Stimulated activated CD8-positive, alpha-beta memory T cell treated with anti-CD3 and anti-CD28 coated beads, Interleukin-4, amount 100 ng/mL, for 48 hours (primary cell): Measurements from ENCODE around the gene KDM4C.
"Not testable (repeated sequence)": the region's sequence is repeated elsewhere in the genome, so short reads cannot be mapped to it uniquely, and the experiment has no call there.

Experiments
- DNase-seq: peaks from one replicate; pipeline ENCODE4 v3.0.0-alpha.2; 2020

The KDM4C gene

DNA sequence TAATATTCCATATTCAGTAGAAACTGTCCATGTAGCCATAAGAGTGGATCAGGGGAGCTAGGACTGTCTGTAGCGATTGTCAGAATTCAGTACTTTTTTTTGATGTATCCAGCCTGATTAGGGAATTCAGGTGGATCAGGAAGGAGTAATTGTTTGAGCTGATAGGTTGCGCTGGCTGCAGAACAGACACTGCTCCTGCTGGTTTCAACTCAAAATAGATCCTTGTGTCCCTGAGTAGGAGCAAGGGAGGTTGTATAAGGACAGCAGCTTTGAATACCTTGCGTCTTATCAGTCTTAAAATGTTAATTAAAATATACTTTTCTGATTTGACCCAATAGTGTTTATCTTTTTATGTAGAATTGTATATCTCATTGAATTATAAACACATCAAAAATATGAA is 229.6 kb downstream of the KDM4C start:
- DNase-seq = no peak

DNA sequence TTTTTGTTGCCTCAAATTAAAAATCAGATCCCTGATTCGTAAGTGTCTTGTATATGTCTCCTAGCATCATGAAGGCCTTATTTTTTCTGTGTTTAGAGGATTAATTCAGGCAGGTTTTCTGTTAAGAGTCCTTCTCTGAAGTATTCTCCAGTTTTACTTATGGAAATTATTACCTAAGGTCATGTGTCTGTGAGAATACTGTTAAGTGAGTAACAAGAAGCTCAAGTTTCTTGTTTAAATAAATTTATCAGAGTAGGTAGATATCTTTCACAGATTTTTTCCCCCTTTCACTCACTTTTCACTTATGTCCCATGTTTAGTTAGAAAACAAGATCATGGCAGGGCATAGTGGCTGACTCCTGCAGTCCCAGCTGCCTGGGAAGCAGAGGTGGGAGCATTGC is 233.6 kb downstream of the KDM4C start:
- DNase-seq = no peak

DNA sequence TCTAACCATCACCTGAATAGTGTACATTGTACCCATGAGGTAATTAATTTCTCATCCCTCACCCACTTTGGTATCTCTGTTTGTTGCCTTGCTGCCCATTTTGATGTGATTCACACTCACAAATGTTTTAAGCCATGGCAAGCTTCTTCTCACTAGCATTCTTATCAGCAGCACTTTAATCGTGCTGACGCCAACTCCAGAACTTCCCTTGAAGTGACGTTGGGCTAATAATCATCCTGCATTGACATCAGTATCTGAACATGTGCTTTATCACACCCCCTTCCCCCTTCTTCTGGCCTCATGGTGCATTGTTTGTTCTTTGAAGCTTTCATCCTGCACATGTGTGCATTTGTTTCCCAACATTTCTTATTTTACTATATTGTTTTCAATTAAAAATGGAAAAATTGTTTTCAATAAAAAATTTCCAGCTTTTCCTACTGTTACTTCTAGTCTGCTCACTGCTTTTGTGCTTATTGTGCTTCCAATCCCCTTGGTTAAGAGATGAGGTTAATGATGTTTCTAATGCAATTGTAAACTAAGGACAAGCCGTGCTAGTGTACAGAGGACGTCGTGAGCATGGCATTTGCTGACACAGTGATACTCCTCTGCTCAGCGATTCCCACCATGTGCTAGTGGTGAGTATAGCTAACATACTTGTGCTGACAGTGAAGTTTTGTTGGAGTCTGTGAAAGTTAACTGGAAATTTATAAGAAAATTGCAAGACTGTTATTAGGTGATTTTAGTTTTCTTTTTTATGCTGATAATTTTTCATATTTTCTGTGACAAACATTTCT is 238.5 kb downstream of the KDM4C start:
- no peak for DNase-seq

DNA sequence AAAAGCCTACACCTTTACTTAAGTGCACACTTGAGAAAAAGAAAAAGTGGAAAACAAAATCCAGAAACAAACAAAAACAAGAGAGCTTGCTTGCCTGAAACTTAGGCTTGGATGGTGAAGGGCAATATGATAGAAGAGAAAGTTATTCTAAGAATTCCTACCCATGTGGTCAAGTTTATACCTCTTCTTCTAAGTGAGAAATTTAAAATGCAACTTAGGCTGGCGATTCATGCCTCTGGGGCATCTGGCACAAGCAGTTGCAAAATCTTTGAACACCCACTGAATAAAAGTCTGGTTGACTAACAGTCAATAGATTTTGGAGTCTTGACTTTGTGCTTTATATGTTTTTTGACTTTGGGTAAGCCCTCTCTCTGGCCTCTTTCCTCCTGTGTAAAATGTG is 239.6 kb downstream of the KDM4C start:
- DNase-seq = no peak

DNA sequence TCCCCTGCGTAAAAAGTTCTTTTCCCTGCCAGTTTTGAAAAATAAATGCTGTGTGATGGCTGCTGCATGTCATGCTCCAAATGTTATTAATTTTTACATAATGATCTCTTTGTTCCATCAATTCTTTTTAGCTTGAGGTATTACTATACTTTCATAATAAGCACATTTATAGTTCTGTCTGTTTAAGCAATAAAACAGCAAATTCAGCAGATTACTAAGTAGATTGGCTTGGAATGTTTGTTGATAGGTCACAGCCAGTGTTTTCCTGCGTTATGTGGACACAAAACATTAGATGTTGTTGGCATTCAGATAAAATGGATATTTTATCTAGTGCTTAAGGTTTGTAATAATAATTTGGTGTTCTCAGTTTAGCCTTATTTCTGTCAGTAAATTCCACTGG is 242.0 kb downstream of the KDM4C start:
- no peak for DNase-seq

DNA sequence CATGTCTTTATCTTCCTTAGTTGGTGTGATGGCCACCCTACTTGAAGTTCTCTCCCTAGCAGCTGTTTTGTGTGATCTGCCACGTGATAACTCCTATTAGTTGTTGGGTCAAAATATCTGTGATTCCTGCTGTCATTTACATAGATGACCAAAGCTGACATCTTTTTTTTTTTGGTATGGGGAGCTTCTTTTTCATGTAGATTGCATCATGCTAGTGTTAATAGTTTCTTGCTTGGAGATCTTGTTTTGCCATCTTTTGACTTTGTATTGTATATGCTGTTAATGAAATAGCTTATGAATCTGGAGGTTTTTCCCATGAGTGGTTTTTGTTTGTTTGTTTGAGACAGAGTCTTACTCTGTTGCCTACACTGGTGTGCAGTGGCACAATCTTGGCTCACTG is 243.8 kb downstream of the KDM4C start:
- DNase-seq = no peak

DNA sequence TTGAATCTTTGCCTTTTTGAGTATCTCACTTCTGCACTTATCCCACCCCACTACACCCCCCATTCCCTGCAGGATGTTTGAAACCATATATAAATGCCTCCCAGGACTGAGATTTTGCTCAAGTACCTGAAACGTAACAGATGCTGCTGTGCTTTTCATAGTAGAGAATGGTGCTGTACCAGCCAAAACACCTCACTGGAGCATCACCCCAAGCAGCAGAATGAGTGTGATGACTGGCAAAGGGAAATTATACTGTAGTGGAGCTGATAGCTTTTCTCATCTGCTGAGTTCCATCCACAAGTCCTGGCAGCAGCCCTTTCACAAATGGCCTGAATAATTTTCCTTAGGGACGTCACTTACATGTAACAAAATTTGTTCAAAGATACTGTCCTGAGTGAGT is 246.1 kb downstream of the KDM4C start:
- DNase-seq = no peak

DNA sequence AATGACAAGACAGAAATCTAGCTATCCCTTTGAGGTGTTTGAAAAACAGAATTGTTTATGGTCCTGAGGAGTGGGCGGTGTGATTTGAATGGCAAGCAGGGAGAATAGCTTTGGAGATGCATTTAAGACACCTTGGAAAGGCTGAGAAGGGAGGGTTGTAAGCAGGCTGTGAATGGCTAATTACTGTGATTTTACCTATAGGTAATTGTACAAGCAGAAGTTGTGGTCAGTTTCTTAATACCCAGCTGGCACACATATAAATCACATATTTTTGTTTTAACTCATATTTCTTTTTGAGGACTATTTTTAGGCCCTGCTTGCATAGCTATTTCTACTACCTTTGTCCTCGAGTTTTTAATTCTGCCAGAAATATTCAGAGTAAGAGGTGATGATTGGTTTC is 248.6 kb downstream of the KDM4C start:
- no peak for DNase-seq

DNA sequence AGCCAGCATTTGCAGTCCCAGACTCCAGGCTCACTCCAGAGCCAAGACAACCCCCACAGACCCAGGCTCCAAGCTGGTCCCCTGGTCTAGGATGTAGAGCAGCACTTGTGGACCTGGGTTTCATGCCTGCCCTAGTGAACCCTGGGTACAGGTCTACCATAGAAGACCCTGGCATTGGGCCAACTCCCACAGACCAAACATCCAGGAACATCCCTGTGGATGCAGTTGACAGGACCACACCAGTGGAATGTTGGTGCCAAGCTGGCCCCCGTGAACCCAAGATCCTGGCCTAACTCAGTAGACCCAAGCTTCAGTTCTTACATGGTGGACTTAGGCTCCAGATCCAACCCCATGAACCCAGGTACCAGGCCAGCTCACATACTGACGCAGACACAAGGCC is 250.6 kb downstream of the KDM4C start:
- DNase-seq = no peak

DNA sequence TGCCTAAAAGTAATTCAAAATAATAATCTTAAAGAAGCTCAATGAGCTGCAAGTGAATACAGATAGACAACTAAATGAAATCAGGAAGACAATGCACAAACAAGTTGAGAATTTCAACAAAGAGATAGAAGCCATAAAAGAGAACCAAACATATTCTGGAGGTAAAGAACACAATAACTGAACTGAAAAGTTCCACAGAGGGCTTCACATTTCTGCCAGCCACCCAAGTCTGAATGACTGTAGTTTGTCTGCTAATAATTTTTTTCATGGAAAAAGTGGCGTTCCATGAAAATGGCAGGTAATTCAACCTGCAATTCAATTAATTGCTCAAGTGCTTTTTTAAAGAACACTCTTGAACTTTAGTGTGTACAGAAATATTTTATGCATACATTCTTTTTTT is 251.3 kb downstream of the KDM4C start:
- DNase-seq = no peak

DNA sequence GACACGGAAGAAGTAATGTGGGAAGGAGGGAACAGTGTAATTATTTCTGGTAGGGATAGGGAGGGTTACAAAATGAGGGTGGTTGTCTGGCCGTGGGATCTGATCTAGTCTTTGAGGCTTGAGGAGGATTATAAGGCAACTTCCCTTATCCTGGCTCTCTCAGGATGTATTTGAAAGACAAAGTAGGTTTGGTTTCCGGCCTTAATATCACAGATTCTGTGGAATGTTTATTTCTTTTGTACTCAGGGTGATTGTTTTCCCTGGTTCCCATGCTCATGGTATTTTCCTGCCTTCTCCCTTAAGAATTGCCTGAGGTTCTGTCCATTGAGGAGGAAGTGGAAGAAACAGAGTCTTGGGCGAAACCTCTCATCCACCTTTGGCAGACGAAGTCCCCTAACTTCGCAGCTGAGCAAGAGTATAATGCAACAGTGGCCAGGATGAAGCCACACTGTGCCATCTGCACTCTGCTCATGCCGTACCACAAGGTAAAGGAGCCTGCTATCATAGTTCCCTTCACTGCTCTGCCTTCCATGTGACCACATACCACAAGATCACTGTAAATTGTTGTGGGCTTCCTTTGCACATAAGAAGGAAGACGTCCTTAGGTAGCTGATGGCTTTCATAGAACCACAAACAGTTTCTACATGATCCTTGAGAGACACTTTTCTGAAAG is 253.8 kb downstream of the KDM4C start:
- no peak for DNase-seq

DNA sequence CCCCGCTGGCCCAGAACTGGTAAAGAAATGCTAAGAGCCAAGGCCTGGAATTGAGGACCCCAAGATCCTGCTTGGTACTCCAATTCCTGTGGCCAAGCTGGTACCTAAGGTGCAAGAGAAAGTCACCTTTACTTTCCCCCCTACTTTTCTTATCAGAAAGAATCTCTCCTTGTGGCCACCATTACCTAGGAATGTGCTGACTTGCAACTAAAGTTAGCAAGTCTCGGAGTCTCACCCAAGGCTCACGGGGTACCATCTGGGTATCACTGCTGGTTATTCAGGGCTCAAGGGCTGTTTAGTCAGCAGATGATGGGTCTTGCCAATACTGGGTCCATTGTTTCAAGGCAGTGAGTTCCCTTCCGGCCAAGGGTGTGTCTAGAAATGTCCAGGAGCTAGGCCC is 270.2 kb downstream of the KDM4C start:
- no peak for DNase-seq

DNA sequence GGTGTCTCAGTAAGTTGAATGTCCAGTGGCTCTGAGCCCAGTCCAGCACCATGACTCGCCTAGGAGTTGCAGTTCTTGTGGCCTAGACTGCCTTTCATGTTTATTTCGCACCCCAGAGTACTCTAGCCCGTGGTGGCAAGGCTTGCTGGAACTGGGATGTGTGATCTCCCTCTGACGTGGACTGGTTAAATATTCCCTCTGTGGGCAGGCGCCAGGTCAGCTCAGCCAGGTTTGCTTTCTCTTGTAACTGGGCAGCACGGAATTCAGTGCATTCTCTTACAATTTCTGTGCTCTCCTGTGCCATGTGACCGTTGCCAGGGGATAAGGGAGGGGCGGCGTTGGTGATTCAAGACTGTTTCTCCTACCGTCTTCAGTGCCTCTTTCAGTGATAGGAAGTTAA is 270.8 kb downstream of the KDM4C start:
- DNase-seq = no peak

DNA sequence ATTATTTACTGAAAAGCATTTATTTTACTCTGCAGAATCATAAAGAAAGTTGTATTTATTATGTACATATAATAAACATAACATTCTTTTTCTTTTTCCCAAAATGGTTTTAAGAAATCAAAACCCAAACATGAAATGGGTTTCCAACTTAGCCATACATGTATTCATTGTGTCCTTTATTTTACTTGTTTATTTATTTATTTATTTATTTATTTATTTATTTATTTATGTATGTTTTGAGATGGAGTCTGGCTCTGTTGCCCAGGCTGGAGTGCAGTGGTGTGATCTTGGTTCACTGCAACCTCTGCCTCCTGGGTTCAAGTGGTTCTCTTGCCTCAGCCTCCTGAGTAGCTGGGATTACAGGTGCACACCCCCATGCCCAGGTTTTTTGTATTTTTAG is 273.2 kb downstream of the KDM4C start:
- not testable (repeated sequence) for DNase-seq

DNA sequence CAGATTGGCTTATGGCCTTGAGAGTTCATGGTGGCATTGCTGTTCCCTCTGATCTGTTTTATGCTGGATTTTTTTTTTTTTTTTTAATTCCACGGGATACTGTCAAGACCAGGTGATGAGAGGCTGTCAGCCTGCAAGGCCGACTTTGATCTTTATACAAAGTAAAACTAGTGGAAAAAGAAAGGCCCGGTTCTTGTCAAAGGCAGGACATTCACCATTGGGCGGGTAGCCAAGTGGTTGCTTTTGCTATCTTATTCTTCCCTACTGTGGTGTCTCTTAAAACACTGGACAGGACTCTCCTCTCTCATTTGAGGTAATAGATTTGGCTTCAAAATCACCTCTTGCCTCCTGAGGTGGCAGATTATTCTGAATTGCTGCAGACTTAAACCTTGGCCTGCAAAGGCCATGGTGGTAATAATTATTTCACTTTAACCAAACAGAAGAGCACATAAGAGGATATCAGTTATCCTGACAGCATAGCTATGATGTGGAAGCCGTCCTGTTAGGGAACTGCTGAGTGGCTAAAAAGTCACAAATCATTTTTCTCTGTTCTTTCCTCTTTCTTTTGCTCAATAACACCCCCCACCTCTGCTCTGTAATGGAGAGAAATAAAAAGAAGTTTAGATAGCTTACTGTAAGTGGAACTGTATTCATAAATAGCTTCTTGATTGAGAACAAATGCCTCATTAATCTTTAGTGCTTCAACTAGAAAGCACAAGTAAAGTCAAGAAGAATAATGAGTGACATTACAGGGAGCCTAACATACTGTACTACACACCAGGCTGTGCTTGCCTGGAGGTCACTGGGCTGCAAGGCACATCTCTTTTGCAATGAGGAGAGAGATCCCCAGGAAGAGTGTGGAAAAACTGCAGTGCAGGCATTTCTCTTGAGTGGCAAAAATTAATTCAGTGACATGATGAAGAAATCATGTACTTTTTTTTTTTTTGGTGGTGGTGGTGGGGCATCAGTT is 275.6 kb downstream of the KDM4C start:
- DNase-seq = no peak

DNA sequence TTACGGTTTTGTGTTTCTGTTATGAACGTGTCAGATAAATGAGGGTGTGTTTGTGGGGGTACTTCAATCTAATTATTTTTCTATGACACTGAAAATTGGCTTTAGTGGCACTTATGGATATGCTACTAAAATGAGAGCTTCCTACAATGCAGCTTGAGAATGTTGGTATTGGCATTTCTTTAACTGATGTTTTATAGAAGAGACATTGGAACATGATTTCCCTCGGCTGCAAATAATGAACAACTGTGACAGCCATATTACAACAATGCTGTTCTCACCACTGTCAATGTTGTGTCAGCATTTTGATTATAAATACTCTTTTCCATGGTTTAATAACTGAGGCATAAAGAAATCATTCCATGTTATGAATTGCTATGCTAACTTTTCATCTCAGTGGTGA is 279.4 kb downstream of the KDM4C start:
- DNase-seq = no peak

DNA sequence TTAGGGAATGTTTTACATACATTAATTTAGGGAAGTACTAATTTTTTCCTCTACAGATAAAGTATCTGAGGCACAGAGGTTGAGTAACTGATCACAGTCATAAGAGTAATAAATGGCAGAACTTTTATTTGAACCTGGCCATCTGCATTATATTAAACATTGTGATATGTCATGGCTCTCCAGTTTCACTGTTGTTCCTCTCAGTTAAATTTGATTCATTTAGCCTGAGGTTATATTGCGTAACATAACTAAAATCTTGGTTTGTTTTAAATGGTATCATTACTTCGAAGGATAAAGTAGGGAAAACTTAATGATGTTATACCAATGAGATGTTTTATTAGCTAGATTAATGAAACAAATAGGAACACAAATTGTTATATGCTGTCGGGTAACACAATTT is 284.4 kb downstream of the KDM4C start:
- no peak for DNase-seq

DNA sequence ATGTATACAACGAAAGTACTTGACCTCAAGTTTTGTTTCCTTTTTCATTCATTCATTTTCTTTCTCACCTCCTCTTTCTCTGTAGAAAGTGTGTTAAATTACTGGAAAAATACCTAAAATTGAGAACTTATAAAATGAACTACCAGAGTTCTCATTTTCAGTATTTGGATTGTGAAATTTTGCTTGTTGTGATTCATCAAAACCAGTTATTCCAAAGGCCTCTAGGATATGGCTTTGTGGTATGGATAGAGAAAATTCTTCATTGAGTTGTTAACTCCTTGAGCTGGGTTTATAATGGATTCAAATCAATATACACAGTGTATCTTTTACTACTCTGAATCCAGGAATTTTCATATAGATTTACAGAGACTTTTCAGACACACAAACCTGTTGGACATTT is 287.6 kb downstream of the KDM4C start:
- no peak for DNase-seq

DNA sequence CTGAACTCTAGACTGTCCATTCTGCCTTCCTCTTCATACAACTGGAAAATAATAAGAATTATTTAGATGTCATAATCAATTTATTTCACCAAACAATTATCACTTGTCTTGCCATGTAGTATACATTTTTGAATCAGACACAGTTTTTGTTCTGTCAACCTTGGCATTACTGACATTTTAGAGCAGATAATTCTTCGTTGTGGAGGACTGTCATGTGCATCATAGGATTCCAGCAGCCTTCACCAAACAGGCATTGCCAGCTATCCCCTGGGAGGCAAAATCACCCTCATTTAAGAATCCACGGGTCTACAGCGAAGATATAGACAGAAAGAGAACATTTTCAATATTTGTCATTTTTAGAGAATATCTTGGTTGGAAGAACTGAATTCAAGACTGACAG is 293.9 kb downstream of the KDM4C start:
- DNase-seq = no peak

DNA sequence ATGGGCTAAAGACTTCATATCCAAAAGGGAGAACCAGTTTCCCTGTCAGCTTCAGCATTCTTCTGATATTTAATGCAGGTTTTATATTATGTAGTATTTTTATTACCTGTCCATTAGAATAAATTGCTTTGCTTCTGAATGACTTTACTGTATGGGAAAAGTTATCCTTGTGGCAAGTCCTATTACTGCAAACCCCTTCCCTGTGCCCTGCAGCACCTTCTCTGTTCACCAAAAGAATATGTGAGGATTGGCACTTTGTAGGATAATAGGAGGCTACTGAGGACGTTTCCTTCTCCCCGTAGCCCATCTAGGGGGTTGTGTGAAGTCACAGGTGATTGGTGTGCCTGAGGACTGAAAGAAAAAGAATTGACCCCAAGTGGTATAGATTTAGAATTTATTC is 296.1 kb downstream of the KDM4C start:
- no peak for DNase-seq

DNA sequence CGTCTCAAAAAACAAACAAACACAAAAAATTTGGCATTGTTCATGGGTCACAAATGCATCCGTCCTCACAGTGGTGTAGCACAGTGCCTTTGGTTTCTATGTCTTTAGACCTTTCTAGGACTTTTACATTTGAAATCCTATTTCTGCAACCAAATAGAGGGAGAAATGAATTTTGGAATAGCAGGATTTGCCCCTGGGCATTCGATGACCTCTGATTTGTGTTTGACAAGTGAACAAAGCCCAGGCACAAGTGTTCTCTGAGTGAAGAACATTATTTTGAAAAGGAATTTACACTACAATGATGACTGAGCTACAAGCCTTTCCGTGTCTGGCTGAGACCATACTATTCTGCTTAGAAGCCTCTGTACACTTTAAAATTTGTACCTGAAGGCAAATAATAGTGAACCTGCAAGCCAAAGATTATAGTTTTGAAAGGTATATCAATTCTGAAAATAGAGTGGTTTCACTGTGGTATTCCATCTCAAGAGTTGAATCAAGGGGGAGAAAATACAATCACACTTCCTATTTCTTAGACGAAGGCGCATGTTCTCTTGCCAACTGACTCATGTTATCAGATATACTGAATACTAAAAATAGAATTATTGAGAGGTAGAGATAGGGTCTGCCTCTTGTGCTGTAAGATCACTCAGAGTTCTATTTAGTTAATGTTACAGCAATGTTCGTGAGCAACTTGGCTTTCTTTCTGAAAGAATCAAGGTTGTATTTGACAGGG is 297.6 kb downstream of the KDM4C start:
- DNase-seq = no peak

DNA sequence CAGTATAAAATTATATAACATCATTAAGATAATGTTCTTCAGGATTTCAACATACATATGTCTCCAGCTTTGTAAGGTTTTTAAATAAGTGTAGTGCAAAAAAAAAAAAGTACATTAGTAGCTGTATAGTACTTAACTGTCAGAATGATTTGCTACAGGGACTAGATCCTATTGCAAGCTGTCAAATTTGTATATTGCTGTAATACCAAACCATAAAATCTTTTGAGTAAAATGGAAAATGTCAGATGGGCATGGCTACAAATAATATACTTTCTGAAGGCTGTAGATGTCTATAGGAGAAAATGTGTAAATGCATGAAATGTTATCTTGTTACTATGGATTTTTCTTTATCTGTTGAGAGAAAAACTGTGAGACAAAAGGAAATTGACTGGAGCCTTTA is 298.5 kb downstream of the KDM4C start:
- no peak for DNase-seq

DNA sequence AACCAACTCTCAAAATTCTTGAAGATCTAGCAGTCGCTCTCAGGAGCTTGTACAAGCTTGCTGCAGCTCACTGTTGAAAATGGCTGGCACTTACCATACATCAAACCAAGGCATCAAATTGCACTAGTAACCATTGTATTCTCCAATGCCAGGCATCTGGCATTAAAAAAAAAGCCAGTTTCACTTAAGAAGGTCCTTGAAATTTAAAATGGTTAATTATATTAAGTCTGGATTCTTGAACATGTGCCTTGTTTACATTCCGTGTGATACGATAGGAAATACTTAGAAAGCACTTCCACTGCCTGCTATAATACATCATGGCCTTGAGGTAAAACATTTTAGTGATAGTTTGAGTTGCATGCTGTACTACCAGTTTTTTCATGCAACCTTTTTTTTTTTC is 300.7 kb downstream of the KDM4C start:
- no peak for DNase-seq
